AG08396 (cell line): ENCODE measurements around the gene SFMBT2.
"Not testable (repeated sequence)": the region's sequence is repeated elsewhere in the genome, so short reads cannot be mapped to it uniquely, and the experiment has no call there.

ENCODE experiments used
- DNase-seq: peaks from one replicate; pipeline ENCODE4 v3.0.0; 2012; ENCODE audit warnings: low spot score, mixed read lengths

The SFMBT2 gene

DNA sequence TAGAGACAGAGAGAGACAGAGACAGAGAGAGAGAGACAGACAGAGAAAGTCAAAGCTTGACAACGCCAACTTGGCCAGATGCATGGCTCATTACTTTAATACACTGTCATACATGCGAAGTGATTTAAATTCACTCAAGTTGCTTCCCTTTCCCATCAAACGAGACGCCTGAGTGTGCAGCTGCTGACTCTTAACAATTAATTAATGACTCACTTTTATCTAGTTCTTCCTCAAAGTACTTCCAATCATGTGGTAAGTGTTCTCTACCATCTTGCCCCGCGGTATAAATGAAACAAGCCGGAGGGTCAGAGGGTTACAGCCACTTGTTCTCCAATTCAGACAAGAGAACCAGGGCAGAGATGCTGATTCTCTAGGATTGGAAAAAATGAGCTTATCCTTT, 90.8 kb downstream of the SFMBT2 start:
- no peak for DNase-seq

DNA sequence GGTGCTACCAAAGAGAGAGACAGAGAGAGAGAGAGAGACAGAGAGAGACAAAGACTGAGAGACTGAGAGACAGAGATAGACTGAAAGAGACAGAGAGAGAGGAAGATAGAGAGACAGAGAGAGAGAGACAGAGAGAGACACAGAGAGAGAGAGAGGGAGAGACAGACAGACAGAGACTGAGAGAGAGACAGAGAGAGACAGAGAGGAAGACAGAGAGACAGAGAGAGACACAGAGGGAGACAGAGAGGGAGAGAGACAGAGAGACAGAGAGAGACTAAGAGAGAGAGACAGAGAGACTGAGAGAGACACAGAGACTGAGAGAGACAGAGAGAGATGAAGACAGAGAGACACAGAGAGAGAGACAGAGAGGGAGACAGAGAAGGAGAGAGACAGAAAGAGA, 91.2 kb downstream of the SFMBT2 start:
- no peak for DNase-seq

DNA sequence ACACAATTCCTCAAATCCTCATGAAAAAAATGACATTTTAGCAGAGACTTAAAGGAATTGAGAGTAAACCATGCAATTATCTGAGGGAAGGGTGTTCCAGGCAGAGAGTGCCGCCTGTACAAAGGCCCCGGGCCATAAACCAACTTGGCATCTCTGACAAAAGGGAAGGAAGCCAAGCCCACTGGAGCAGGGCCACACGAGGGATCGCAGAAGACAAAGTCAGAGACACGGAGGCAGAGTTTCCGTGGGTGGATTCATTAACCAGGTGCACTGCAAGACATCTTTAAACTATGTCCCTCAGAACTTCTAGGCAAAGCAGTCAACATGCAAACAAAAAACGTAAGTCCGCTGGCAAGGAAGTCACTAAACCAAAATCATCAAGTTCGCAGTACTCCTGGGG, 92.0 kb downstream of the SFMBT2 start:
- DNase-seq = no peak

- DNase-seq = no peak
Observed at GRCh38 chr10:7317786-7318446, 92.9 kb downstream of the SFMBT2 start.

DNA sequence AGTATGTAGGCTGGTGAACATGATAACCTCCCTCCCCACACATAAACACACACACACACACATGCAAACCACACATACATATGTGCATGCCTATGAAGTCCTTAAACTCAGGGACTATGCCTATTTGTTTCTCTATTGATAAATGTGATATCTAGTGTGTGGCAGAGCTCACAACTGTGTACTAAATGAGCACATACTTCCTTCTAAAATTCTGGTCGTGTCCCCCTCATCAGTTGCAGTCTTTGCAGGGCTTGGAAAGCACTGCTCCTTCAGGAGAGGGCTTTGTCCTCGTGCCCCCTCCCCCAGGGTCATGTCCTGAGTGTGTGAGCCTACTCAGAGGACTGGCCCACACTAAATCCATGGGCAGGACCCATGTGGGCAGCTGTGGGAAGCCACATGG, 94.0 kb downstream of the SFMBT2 start:
- DNase-seq = no peak

DNA sequence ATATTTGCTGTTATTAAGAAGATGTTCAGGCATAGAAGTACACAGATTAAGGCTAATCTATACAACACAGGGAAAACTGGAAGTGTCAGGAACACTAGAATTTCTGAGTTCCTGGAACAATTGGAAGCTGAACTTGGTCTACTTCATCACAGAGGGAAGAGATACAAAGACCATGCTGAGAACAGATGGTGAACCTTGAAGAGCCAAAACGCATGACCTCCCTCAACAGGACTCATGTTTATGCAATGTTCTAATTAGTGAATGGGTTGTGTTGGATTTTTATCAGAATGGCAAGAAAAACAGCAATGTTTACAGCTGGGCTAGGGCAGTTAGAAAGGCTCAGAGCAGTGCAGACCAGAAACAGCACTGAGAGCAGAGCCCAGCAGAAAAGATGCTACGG, 94.9 kb downstream of the SFMBT2 start:
- no peak for DNase-seq

DNA sequence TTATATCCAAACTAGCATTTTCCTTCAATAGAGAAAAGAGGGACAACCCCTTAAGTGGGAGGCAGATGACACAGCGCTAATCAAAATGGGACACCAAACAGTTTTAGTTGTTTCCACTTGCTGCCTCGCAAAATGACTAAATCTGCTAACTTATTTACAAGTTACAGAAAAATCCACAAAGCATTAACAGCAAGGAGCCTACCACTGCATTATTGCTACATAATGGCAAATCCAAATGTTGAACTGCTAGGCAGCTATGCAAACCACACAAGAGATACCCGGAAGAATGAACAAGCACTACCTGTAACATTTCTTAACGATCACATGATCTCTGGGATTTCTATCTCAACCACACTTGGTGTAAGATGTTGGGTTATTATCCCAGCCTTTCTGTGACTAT, 96.7 kb downstream of the SFMBT2 start:
- no peak for DNase-seq

DNA sequence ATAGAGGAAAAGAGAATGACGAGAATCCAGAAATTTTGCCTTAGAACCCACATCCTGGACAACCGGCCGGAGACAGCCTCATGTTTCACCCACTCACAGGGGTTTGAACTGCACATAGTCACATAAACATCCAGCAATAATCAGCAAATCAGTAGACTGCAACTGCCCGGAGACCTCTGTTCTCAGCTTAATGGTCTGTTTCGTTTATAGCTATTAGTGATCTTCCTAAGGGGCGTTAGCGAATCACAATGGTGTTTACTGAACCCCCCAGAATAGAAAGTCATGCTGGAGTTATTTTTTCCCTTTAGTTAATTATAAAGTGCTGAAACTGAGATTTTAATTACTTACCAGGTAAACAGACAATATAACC, 98.4 kb downstream of the SFMBT2 start:
- no peak for DNase-seq

DNA sequence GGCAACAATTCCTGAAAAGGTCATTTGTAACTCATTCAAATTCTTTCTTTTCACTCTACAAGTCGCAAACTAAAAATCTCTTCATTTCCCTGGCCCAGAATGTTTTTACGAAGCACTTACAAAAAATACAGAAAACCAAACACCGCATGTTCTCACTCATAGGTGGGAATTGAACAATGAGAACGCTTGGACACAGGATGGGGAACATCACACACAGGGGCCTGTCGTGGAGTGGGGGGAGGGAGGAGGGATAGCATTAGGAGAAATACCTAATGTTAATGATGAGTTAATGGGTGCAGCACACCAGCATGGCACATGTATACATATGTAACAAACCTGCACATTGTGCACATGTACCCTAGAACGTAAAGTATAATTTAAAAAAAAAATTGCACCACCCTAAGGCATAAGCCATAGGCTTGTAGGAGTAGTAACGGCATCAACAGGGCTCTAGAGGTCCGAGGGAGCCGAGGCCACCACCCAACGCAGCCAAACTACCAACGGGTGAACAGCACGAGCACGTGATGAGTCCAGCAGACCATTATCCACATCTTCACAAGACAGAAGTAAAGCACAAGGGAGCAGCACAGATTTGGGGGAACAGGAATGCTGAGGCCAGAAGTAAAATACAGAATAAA, 98.9 kb downstream of the SFMBT2 start:
- not testable (repeated sequence) for DNase-seq

- no peak for DNase-seq
Observed at GRCh38 chr10:7311218-7311849, 99.5 kb downstream of the SFMBT2 start.

DNA sequence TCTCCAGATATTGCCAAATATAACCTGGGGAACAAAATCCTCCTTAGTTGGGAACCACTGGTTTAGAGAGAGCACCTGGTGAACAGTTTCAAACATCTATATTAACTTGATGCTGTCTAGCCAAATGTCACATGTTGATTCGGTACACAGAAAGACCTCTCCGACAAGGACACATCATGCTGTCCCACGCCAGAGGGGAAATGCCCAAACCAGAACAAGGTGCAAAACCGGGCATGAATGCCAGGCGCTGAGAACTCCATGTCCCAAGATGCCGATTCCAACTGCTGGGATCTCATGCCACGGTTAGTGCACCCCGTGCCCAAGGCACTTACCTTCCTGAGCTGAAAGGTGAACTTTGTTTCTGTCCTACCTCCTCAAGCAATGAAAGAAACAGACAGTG, 100.8 kb downstream of the SFMBT2 start:
- DNase-seq = no peak

DNA sequence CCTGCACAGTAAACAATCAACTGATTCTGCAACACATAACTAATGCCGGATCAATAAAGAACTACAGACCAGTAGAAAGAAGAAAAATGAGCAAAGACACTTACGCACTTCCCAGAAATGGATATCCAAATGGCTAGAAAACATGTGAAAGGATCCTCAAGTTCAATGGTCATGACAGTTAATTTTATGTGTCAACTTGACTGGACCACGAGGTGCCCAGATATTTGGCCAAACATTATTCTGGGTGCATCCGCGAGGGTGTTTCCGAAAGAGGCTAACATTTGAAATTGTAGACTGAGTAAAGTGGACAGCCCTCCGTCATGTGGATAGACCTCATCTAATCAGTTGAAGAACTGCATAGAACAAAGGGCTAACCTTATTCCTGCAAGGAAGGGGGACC, 102.0 kb downstream of the SFMBT2 start:
- DNase-seq = no peak

GRCh38 chr10:7306616-7307015, 104.2 kb downstream of the SFMBT2 start:
- no peak for DNase-seq

DNA sequence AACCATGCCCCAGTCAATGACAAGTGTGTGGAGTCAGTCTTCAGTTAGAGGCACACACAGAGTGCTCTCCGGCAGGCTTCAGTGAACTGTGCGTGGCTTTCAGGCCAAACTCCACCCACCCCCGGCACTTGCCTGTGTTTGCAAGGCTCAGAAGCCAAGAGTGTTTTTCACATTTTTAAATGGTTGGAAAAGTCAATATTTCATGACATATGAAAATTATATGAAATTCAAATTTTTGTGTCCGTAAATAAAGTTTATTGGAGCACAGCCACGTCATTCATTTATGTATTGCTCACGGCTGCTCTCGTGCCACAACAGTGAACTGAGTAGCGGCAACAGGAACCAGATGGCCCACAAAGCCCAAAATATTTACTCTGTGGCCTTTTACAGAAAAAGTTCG, 104.7 kb downstream of the SFMBT2 start:
- no peak for DNase-seq

DNA sequence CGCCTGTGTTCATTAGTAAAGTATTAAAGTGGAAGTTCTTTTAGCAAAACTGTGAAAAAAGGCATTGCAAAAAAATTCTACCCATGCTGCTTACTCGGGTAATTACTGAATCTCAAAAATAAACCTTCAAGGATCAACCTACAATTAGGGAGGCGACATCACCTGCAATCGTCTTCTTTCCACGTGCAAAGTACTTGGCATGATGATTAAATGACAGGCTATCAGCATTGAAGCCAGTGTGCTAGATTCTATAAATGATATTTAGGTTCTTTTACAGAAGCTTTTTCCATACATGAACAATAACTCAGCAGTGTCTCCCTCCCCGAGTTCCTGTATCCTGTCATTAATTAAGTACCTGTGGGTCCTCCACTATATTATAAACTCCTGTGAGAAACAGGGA, 105.8 kb downstream of the SFMBT2 start:
- DNase-seq = no peak

GRCh38 chr10:7304110-7304509, 106.7 kb downstream of the SFMBT2 start:
- no peak for DNase-seq

DNA sequence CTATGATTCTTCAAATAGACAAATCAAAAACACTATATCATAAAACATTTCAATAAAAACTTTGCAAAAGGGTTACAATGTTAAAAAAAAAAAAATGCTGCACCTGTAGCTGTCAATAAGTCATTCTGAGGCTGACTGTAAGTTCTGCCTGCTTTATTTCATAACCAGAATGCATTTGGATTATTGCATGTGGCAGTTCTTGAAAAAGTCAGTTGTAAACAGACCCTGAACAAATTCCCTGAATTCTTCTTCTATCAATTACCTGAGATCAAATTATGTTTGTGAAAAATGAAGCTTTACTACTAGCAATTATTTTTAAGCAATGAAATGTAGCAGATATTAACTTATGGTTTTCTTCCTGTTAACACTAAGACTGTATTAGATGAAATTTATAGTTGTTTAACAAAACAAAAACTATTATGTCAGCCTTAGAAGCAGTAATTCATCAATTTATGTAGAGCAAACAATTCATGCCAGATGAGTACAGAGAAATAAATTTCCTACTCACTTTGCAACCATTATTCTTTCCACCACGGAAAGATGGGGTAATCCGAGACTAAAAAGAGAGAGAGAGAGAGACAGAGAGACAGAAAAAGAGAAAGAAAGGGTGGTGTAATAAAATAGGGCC, 107.8 kb downstream of the SFMBT2 start:
- DNase-seq = no peak

GRCh38 chr10:7302392-7302906, 108.4 kb downstream of the SFMBT2 start:
- DNase-seq = no peak

DNA sequence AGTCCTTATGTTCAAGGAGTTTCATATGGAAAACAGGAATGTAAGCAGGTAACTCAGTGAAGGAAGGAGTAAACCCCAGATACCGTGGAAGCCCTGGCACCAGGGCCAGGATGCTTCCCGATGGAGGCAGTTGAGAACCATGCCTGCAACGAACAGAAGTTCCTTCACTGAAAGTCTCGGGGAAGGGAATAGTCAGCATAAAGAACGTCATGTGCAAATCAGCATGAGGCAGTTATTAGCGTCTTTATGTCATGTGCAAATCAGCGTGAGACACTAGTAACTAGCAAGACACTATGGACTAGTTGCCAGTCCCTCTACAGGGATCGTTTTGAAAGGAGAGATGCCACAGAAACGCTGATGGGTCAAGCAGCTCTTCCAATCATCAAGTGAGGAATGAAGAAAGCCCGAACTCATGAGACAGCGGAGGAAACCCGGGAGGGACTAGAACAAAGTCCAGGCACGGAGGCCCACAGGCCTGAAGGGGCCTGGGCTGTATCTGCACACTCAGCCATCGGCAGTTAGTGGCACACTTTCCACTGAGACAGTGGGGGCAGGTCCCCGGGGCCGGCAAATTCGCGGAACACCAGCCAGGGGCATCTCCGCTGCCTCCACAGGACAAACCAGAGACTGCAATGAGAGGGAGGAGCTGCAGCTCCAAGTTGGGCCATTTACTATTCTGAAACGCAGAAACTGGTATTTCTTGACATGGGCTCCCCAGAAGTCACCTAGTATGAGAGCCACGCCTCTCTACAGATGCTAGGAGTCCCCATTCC, 109.6 kb downstream of the SFMBT2 start:
- no peak for DNase-seq

DNA sequence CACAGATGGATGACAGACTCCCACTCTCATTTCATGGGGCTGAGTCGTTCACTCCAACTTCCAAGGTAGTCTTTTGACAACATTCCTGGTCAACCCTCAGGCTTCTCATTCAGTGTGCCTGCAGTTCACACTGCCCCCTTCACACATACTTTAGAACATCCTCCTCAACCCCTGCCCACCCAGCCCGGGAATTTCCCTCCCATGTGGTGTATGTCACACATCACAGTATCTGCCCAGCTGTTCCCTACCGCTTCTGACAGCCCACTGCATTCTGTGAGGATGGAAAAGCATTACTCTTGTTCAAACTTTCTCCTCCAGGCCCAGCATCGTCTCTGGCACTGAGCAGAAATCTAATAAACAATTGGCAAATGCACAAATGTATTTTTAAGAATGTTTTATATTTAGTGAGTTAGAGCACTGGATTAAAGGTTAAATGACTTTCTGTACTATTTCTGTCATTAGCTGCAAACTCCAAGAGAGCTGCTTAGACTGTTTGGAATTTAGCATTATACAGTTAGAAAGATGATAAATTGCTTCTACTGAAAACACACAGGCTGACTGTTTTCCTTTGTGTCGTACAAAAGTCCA, 110.4 kb downstream of the SFMBT2 start:
- no peak for DNase-seq

DNA sequence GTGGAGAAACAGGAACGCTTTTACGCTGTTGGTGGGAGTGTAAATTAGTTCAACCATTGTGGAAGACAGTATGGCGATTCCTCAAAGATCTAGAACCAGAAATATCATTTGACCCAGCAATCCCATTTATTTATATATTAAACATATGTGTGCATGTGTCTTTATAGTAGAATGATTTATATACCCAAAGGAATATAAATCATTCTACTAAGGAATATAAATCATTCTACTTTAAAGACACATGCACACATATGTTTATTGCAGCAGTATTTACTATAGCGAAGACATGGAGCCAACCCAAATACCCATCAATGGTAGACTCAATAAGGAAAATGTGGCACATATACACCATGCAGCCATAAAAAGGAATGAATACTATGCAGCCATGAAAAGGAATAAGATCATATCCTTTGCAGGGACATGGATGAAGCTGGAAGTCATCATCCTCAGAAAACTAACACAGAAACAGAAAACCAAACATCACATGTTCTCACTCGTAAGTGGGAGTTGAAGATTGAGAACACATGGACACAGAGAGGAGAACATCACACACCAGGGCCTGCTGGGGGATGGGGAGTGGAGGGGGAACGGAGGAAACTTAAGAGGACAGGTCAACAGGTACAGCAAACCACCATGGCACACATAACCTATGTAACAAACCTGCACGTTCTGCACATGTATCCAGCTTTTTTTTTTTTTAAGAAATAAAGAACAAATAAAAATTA, 111.1 kb downstream of the SFMBT2 start:
- not testable (repeated sequence) for DNase-seq
